ENCODE results near the gene ATPAF2. TPM values are rescaled to one million over a fixed set of nuclear protein-coding genes. Genes with fewer than 3 reads are reported as not detected.

ATPAF2 gene
- total RNA-seq, 1 experiment from 2014 or later: 46.1 TPM

GRCh38 chr17:18005496-18005895 lies 33.5 kb downstream of the ATPAF2 start:
- no peaks in the 10 kb centered on the region for H3K9me3 ChIP-seq (ENCODE audit: control insufficient read depth in 1 of 2, insufficient read depth in 1 of 2, low read depth in 1 of 2, low read length in 2 of 2)
- intact Hi-C loops (cut with micrococcal nuclease): no loop called here
- no peaks in the 10 kb centered on the region for H3K36me3 ChIP-seq (ENCODE audit: control insufficient read depth in 1 of 2, insufficient read depth in 2 of 2, low read length in 2 of 2)
- BruUV-seq (replicated peaks): no TSS peak
- H3K9me2 ChIP-seq (ENCODE audit: insufficient read depth): no peaks in the 10 kb centered on the region
- H3K27ac ChIP-seq (ENCODE audit: low read depth, low read length): no peak overlapping the region
- no peak overlapping the region for H3K9ac ChIP-seq (ENCODE audit: low read length)
- H3K79me2 ChIP-seq (ENCODE audit: insufficient read depth, low read length): no peaks in the 10 kb centered on the region
- RAD21 ChIA-PET (ENCODE audit: low non-redundant PET in 1 of 2, low total read pairs in 2 of 2, uncharacterized antibody in 2 of 2, unreplicated experiment in 2 of 2): no interaction called here
- no peak overlapping the region for H2AFZ ChIP-seq (ENCODE audit: low read depth, low read length, poor library complexity, severe bottlenecking)
- TF ChIP-seq SRF (IDR thresholded peaks at IDR 0.05; ENCODE audit: low read depth) (no peak), ZFX (IDR thresholded peaks at IDR 0.05) (no peak), SP1 (IDR thresholded peaks at IDR 0.05; ENCODE audit: low read depth) (no peak), ZBTB33 (IDR thresholded peaks at IDR 0.05; ENCODE audit: extremely low read depth, insufficient replicate concordance, low read length) (no peak)
- DNase-seq (ENCODE audit: low read depth, low spot score): no peak
- no peak overlapping the region for H3K4me2 ChIP-seq (ENCODE audit: low read length)
- H3K4me1 ChIP-seq (ENCODE audit: control insufficient read depth in 1 of 2, insufficient read depth in 2 of 2, low read length in 2 of 2): no peaks in the 10 kb centered on the region
- POLR2A ChIA-PET: no interaction called here
- ATAC-seq: peak; percentile 9; the same call in 1 of the 2 replicates
- H3K27me3 ChIP-seq (ENCODE audit: insufficient read depth, low read length): no peaks in the 10 kb centered on the region
- CTCF ChIA-PET: interaction anchor here (2.0 kb wide), 1 partner anchor 15 kb away, joined by 4 read pairs; no protein-coding TSS in a partner anchor
- H3K4me3 ChIP-seq (replicated peaks in 1 of 2; ENCODE audit: low read depth in 1 of 2, low read length in 2 of 2): no peak overlapping the region
- H4K20me1 ChIP-seq (ENCODE audit: insufficient read depth): no peaks in the 10 kb centered on the region

GRCh38 chr17:18004884-18005305 lies 34.1 kb downstream of the ATPAF2 start:
- no peak for DNase-seq (ENCODE audit: low read depth, low spot score)

More at GRCh38 chr17:18004884-18005305, 34.1 kb downstream of the ATPAF2 start:
- H3K79me2 ChIP-seq (ENCODE audit: insufficient read depth, low read length): no peaks in the 10 kb centered on the region
- no peaks in the 10 kb centered on the region for H3K9me2 ChIP-seq (ENCODE audit: insufficient read depth)
- ChIA-PET RAD21 (ENCODE audit: low non-redundant PET in 1 of 2, low total read pairs in 2 of 2, uncharacterized antibody in 2 of 2, unreplicated experiment in 2 of 2) (no interaction called here), CTCF (interaction anchor here (2.0 kb wide), 1 partner anchor 15 kb away, joined by 4 read pairs; no protein-coding TSS in a partner anchor), POLR2A (no interaction called here)
- no peaks in the 10 kb centered on the region for H3K27me3 ChIP-seq (ENCODE audit: insufficient read depth, low read length)
- intact Hi-C loops (cut with micrococcal nuclease): no loop called here
- H3K36me3 ChIP-seq (ENCODE audit: control insufficient read depth in 1 of 2, insufficient read depth in 2 of 2, low read length in 2 of 2): no peaks in the 10 kb centered on the region
- BruUV-seq (replicated peaks): no TSS peak
- no peak overlapping the region for H3K9ac ChIP-seq (ENCODE audit: low read length)
- no peaks in the 10 kb centered on the region for H4K20me1 ChIP-seq (ENCODE audit: insufficient read depth)
- no peak overlapping the region for H3K4me3 ChIP-seq (replicated peaks in 1 of 2; ENCODE audit: low read depth in 1 of 2, low read length in 2 of 2)
- TF ChIP-seq, protein P1, sequence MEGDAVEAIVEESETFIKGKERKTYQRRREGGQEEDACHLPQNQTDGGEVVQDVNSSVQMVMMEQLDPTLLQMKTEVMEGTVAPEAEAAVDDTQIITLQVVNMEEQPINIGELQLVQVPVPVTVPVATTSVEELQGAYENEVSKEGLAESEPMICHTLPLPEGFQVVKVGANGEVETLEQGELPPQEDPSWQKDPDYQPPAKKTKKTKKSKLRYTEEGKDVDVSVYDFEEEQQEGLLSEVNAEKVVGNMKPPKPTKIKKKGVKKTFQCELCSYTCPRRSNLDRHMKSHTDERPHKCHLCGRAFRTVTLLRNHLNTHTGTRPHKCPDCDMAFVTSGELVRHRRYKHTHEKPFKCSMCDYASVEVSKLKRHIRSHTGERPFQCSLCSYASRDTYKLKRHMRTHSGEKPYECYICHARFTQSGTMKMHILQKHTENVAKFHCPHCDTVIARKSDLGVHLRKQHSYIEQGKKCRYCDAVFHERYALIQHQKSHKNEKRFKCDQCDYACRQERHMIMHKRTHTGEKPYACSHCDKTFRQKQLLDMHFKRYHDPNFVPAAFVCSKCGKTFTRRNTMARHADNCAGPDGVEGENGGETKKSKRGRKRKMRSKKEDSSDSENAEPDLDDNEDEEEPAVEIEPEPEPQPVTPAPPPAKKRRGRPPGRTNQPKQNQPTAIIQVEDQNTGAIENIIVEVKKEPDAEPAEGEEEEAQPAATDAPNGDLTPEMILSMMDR (IDR thresholded peaks at IDR 0.05 in 2 of 3, conservative IDR thresholded peaks at IDR 0.05 in 1 of 3; ENCODE audit: borderline replicate concordance in 1 of 3, insufficient read depth in 1 of 3, low read depth in 2 of 3, low read length in 2 of 3): peak in 2 of 3 experiments; percentile 46 to 55; a peak in 4 of 6 replicates
- no peak for TF ChIP-seq ELF1 (IDR thresholded peaks at IDR 0.05; ENCODE audit: borderline replicate concordance, low read depth)
- H3K4me2 ChIP-seq (ENCODE audit: low read length): no peak overlapping the region
- no peak overlapping the region for H2AFZ ChIP-seq (ENCODE audit: low read depth, low read length, poor library complexity, severe bottlenecking)
- H3K4me1 ChIP-seq (ENCODE audit: control insufficient read depth in 1 of 2, insufficient read depth in 2 of 2, low read length in 2 of 2): no peaks in the 10 kb centered on the region
- H3K27ac ChIP-seq (ENCODE audit: low read depth, low read length): no peak overlapping the region
- H3K9me3 ChIP-seq (ENCODE audit: control insufficient read depth in 1 of 2, insufficient read depth in 1 of 2, low read depth in 1 of 2, low read length in 2 of 2): no peaks in the 10 kb centered on the region
- ATAC-seq: peak; percentile 91
